ENCODE results near the gene KRTAP4-1. TPM values are rescaled to one million over a fixed set of nuclear protein-coding genes. Genes with fewer than 3 reads are reported as not detected.

The KRTAP4-1 gene
- total and polyA plus RNA-seq, 2 experiments from 2014 or later = not detected

- peak in 1 of 2 donors; percentile 8 for DNase-seq (ENCODE audit: low read depth in 1 of 2, low spot score in 1 of 2)
- H3K4me3 ChIP-seq = no peak overlapping the region
- no peaks in the 10 kb centered on the region for H3K36me3 ChIP-seq
- H3K27me3 ChIP-seq = peaks cover 7% of the 10 kb centered on the region
- no peak for TF ChIP-seq CTCF (IDR thresholded peaks at IDR 0.05; ENCODE audit: low read depth, low read length)
- no peaks in the 10 kb centered on the region for H3K9me3 ChIP-seq (ENCODE audit: low read depth)
- H3K27ac ChIP-seq = no peak overlapping the region
- no peaks in the 10 kb centered on the region for H3K4me1 ChIP-seq (ENCODE audit: low read depth)
Observed at GRCh38 chr17:41223821-41224220, 39.1 kb upstream of the KRTAP4-1 start.

- H3K4me1 ChIP-seq (ENCODE audit: low read depth) = no peaks in the 10 kb centered on the region
- H3K27ac ChIP-seq = no peak overlapping the region
- H3K9me3 ChIP-seq (ENCODE audit: low read depth) = no peaks in the 10 kb centered on the region
- H3K36me3 ChIP-seq = no peaks in the 10 kb centered on the region
- no peak overlapping the region for H3K4me3 ChIP-seq
- peaks cover 8% of the 10 kb centered on the region for H3K27me3 ChIP-seq
- DNase-seq (ENCODE audit: low read depth in 1 of 2, low spot score in 1 of 2) = no peak
- TF ChIP-seq CTCF (IDR thresholded peaks at IDR 0.05; ENCODE audit: low read depth, low read length) = no peak
Observed at GRCh38 chr17:41215681-41216080, 31.0 kb upstream of the KRTAP4-1 start.

- Histone ChIP-seq H3K36me3 (no peaks in the 10 kb centered on the region), H3K27me3 (peaks cover 8% of the 10 kb centered on the region), H3K4me3 (no peak overlapping the region), H3K27ac (no peak overlapping the region), H3K4me1 (ENCODE audit: low read depth) (no peaks in the 10 kb centered on the region), H3K9me3 (ENCODE audit: low read depth) (no peaks in the 10 kb centered on the region)
- no peak for TF ChIP-seq CTCF (IDR thresholded peaks at IDR 0.05; ENCODE audit: low read depth, low read length)
- DNase-seq (ENCODE audit: low read depth in 1 of 2, low spot score in 1 of 2) = no peak
Observed at GRCh38 chr17:41212524-41213169, 27.9 kb upstream of the KRTAP4-1 start.

GRCh38 chr17:41211845-41212466 is 27.2 kb upstream of the KRTAP4-1 start:
- peaks cover 8% of the 10 kb centered on the region for H3K27me3 ChIP-seq
- no peak for TF ChIP-seq CTCF (IDR thresholded peaks at IDR 0.05; ENCODE audit: low read depth, low read length)

GRCh38 chr17:41199421-41200078 is 14.8 kb upstream of the KRTAP4-1 start:
- TF ChIP-seq CTCF (IDR thresholded peaks at IDR 0.05; ENCODE audit: low read depth, low read length) = no peak
- Histone ChIP-seq H3K4me1 (ENCODE audit: low read depth) (no peaks in the 10 kb centered on the region), H3K27ac (no peak overlapping the region), H3K27me3 (no peaks in the 10 kb centered on the region), H3K9me3 (ENCODE audit: low read depth) (no peaks in the 10 kb centered on the region), H3K4me3 (no peak overlapping the region), H3K36me3 (no peaks in the 10 kb centered on the region)
- no peak for DNase-seq (ENCODE audit: low read depth in 1 of 2, low spot score in 1 of 2)

More at GRCh38 chr17:41211845-41212466, 27.2 kb upstream of the KRTAP4-1 start:
- Histone ChIP-seq H3K27ac (no peak overlapping the region), H3K4me1 (ENCODE audit: low read depth) (no peaks in the 10 kb centered on the region), H3K9me3 (ENCODE audit: low read depth) (no peaks in the 10 kb centered on the region), H3K36me3 (no peaks in the 10 kb centered on the region), H3K4me3 (no peak overlapping the region)
- DNase-seq (ENCODE audit: low read depth in 1 of 2, low spot score in 1 of 2) = no peak

Data from cardiac muscle cell (in vitro differentiated cells and primary cell).